Measurements from ENCODE around the gene FGD6.

Gene FGD6

DNA sequence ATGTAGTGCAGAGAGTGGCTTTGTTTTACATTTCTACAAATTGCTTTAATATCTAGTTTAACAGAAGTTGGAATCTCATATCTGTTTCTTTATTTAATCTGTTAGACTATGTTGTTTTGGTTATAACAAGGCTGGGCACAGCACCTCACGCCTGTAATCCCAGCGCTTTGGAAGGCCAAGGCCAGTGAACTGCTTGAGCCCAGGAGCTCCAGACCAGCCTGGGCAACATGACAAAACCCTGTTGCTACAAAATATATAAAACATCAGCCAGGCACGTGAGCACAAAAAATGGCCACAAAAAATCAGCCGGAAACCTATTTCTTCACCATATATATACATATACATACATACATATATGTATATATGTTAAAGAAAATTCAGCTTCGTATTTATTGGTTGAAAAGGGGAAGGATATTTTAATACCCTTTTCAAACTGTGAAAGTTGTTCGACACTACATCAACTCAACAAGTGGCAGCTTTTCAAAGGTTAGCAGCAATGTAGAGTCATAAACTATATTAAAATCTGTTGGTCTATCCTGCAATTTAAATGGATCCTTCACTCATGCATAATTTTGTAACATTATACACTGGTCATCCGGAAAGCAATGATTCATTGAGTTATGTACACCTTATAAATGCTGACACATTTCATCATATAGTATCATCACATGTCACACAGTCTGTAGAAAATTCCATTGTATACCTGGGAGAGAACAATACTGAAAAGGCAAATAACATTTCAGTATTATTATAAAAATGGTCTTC is 151.0 kb downstream of the FGD6 start:
- Histone ChIP-seq H3K36me3 (replicated peaks in 1 of 2; ENCODE audit: control insufficient read depth in 2 of 2, insufficient read depth in 2 of 2, low read length in 2 of 2) (peaks cover 15 to 90% of the 10 kb centered on the region in 2 donors), H3K14ac (ENCODE audit: low read length) (no peak overlapping the region), H2BK120ac (ENCODE audit: low read depth, low read length) (no peak overlapping the region), H2BK12ac (ENCODE audit: low read length) (no peak overlapping the region), H4K91ac (ENCODE audit: low read depth, low read length, poor library complexity) (no peak overlapping the region), H3K4ac (ENCODE audit: low read length) (no peak overlapping the region), H3K9me3 (replicated peaks in 1 of 2; ENCODE audit: control insufficient read depth in 2 of 2, insufficient read depth in 1 of 2, low read depth in 1 of 2, low read length in 2 of 2) (no peaks in the 10 kb centered on the region), H2BK5ac (ENCODE audit: low read length) (no peak overlapping the region), H2BK15ac (ENCODE audit: low read length) (no peak overlapping the region), H3K27me3 (ENCODE audit: control insufficient read depth in 3 of 3, insufficient read depth in 3 of 3, low read depth in 1 of 3, low read length in 3 of 3) (no peaks in the 10 kb centered on the region), H3K4me2 (ENCODE audit: insufficient read depth, low read length, poor library complexity, severe bottlenecking) (no peak overlapping the region), H3K4me3 (ENCODE audit: low read length in 2 of 2) (no peak overlapping the region), H3K9ac (ENCODE audit: low read depth, low read length, poor library complexity) (no peak overlapping the region), H3K79me1 (ENCODE audit: low read depth, low read length) (peaks cover 4% of the 10 kb centered on the region), H3K4me1 (ENCODE audit: control insufficient read depth in 2 of 2, insufficient read depth in 1 of 2, low read depth in 1 of 2, low read length in 2 of 2) (no peaks in the 10 kb centered on the region), H2AK5ac (ENCODE audit: low read depth, low read length) (no peak overlapping the region), H3K23ac (ENCODE audit: low read depth, low read length, poor library complexity) (no peak overlapping the region), H2AFZ (ENCODE audit: low read length) (no peak overlapping the region), H4K8ac (ENCODE audit: low read depth, low read length) (no peak overlapping the region), H3K18ac (ENCODE audit: low read length) (no peak overlapping the region), H3K27ac (replicated peaks; ENCODE audit: low read length) (no peak overlapping the region)
- DNase-seq (ENCODE audit: low spot score): no peak
- WGBS, 2 donors (ENCODE audit: extremely low coverage in 2 of 2, insufficient read length in 2 of 2, insufficient replicate concordance in 1 of 2): no CpG with 5 or more reads among the region's 7 CpGs

DNA sequence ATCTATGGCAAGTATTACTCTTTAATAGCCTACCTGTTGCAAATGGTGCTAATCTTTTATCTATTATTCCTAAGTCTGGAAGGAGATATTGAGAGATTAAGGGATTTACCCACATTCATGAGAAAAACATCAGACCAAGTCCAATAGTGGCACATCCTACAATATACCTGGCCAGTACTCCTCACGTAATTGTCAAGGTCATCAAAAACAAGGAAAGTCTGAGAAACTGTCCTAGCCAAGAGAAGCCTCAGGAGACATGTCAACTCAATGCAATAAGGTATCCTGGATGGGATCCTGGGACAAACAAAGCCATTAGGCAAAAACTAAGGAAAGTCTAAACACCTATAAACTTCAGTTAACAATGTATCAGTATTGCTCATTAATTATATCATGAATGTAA is 156.3 kb downstream of the FGD6 start:
- H2BK12ac ChIP-seq (ENCODE audit: low read length): no peak overlapping the region
- H2BK15ac ChIP-seq (ENCODE audit: low read length): no peak overlapping the region
- H3K27me3 ChIP-seq (ENCODE audit: control insufficient read depth in 3 of 3, insufficient read depth in 3 of 3, low read depth in 1 of 3, low read length in 3 of 3): no peaks in the 10 kb centered on the region
- WGBS, 2 donors (ENCODE audit: extremely low coverage in 2 of 2, insufficient read length in 2 of 2, insufficient replicate concordance in 1 of 2): no CpG with 5 or more reads among the region's 1 CpG
- no peak overlapping the region for H3K18ac ChIP-seq (ENCODE audit: low read length)
- no peak overlapping the region for H3K4me2 ChIP-seq (ENCODE audit: insufficient read depth, low read length, poor library complexity, severe bottlenecking)
- H3K23ac ChIP-seq (ENCODE audit: low read depth, low read length, poor library complexity): no peak overlapping the region
- no peak overlapping the region for H3K9ac ChIP-seq (ENCODE audit: low read depth, low read length, poor library complexity)
- H3K4ac ChIP-seq (ENCODE audit: low read length): no peak overlapping the region
- no peak overlapping the region for H3K4me3 ChIP-seq (ENCODE audit: low read length in 2 of 2)
- H3K36me3 ChIP-seq (replicated peaks in 1 of 2; ENCODE audit: control insufficient read depth in 2 of 2, insufficient read depth in 2 of 2, low read length in 2 of 2): peaks cover 22 to 96% of the 10 kb centered on the region in 2 donors
- H2BK5ac ChIP-seq (ENCODE audit: low read length): no peak overlapping the region
- no peak overlapping the region for H2BK120ac ChIP-seq (ENCODE audit: low read depth, low read length)
- DNase-seq (ENCODE audit: low spot score): no peak
- no peak overlapping the region for H2AK5ac ChIP-seq (ENCODE audit: low read depth, low read length)
- H3K27ac ChIP-seq (replicated peaks; ENCODE audit: low read length): no peak overlapping the region
- H3K4me1 ChIP-seq (ENCODE audit: control insufficient read depth in 2 of 2, insufficient read depth in 1 of 2, low read depth in 1 of 2, low read length in 2 of 2): no peaks in the 10 kb centered on the region
- H3K9me3 ChIP-seq (replicated peaks in 1 of 2; ENCODE audit: control insufficient read depth in 2 of 2, insufficient read depth in 1 of 2, low read depth in 1 of 2, low read length in 2 of 2): no peaks in the 10 kb centered on the region
- H2AFZ ChIP-seq (ENCODE audit: low read length): no peak overlapping the region
- H4K8ac ChIP-seq (ENCODE audit: low read depth, low read length): no peak overlapping the region
- peaks cover 4% of the 10 kb centered on the region for H3K79me1 ChIP-seq (ENCODE audit: low read depth, low read length)
- H3K14ac ChIP-seq (ENCODE audit: low read length): no peak overlapping the region
- no peak overlapping the region for H4K91ac ChIP-seq (ENCODE audit: low read depth, low read length, poor library complexity)

DNA sequence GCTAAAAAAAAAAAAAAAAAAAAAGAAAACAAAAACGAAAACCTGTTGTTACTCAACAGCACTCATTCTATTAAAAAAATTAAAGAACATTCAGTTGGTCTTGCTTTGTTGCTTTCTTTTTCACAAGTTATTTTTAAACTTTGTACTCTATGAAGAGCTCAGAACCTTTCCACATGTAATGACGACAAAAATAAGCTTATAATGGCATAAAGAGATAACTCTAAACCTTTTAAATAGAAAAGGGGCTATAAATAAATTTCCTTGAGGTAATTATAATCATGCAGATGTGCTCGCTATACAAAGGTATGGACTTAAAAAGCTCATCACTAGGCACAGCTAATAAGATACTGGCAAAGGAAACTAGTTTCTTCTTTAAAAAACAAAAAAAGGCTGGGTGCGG is 157.3 kb downstream of the FGD6 start:
- no peak overlapping the region for H3K9ac ChIP-seq (ENCODE audit: low read depth, low read length, poor library complexity)
- H3K9me3 ChIP-seq (replicated peaks in 1 of 2; ENCODE audit: control insufficient read depth in 2 of 2, insufficient read depth in 1 of 2, low read depth in 1 of 2, low read length in 2 of 2): no peaks in the 10 kb centered on the region
- H3K27me3 ChIP-seq (ENCODE audit: control insufficient read depth in 3 of 3, insufficient read depth in 3 of 3, low read depth in 1 of 3, low read length in 3 of 3): no peaks in the 10 kb centered on the region
- H3K4me2 ChIP-seq (ENCODE audit: insufficient read depth, low read length, poor library complexity, severe bottlenecking): no peak overlapping the region
- H2BK5ac ChIP-seq (ENCODE audit: low read length): no peak overlapping the region
- WGBS, 2 donors (ENCODE audit: extremely low coverage in 2 of 2, insufficient read length in 2 of 2, insufficient replicate concordance in 1 of 2): no CpG with 5 or more reads among the region's 4 CpGs
- H2AK5ac ChIP-seq (ENCODE audit: low read depth, low read length): no peak overlapping the region
- no peak overlapping the region for H2AFZ ChIP-seq (ENCODE audit: low read length)
- H3K27ac ChIP-seq (replicated peaks; ENCODE audit: low read length): no peak overlapping the region
- H3K4me3 ChIP-seq (ENCODE audit: low read length in 2 of 2): no peak overlapping the region
- no peak overlapping the region for H3K23ac ChIP-seq (ENCODE audit: low read depth, low read length, poor library complexity)
- no peak overlapping the region for H4K8ac ChIP-seq (ENCODE audit: low read depth, low read length)
- H3K79me1 ChIP-seq (ENCODE audit: low read depth, low read length): peaks cover 4% of the 10 kb centered on the region
- no peak overlapping the region for H2BK120ac ChIP-seq (ENCODE audit: low read depth, low read length)
- no peak overlapping the region for H2BK15ac ChIP-seq (ENCODE audit: low read length)
- no peak overlapping the region for H4K91ac ChIP-seq (ENCODE audit: low read depth, low read length, poor library complexity)
- H3K4me1 ChIP-seq (ENCODE audit: control insufficient read depth in 2 of 2, insufficient read depth in 1 of 2, low read depth in 1 of 2, low read length in 2 of 2): no peaks in the 10 kb centered on the region
- no peak overlapping the region for H2BK12ac ChIP-seq (ENCODE audit: low read length)
- DNase-seq (ENCODE audit: low spot score): no peak
- H3K14ac ChIP-seq (ENCODE audit: low read length): no peak overlapping the region
- H3K18ac ChIP-seq (ENCODE audit: low read length): no peak overlapping the region
- H3K36me3 ChIP-seq (replicated peaks in 1 of 2; ENCODE audit: control insufficient read depth in 2 of 2, insufficient read depth in 2 of 2, low read length in 2 of 2): peaks cover 23 to 97% of the 10 kb centered on the region in 2 donors
- no peak overlapping the region for H3K4ac ChIP-seq (ENCODE audit: low read length)

DNA sequence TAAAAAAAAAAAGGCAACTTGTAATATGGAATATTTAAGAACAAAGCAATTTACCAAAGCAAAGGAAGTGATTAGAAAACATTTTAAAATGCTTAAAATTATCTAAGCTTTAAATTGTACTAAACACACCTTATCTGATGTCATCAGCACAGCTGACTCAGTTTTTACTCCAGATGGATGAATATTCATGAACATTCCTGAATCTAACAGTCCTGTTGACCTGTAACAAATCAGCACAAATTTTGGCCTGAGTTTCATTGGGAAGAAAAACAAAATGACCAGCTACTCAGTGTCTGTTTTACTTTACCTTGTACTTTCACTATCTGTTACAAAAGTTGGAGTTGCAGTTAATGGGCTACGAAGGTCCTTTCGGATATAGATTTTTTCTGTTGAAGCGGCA is 159.8 kb downstream of the FGD6 start:
- H3K27ac ChIP-seq (replicated peaks; ENCODE audit: low read length): no peak overlapping the region
- H4K8ac ChIP-seq (ENCODE audit: low read depth, low read length): no peak overlapping the region
- no peaks in the 10 kb centered on the region for H3K9me3 ChIP-seq (replicated peaks in 1 of 2; ENCODE audit: control insufficient read depth in 2 of 2, insufficient read depth in 1 of 2, low read depth in 1 of 2, low read length in 2 of 2)
- no peak overlapping the region for H4K91ac ChIP-seq (ENCODE audit: low read depth, low read length, poor library complexity)
- H2BK120ac ChIP-seq (ENCODE audit: low read depth, low read length): no peak overlapping the region
- H3K4me3 ChIP-seq (ENCODE audit: low read length in 2 of 2): no peak overlapping the region
- no peaks in the 10 kb centered on the region for H3K79me1 ChIP-seq (ENCODE audit: low read depth, low read length)
- peaks cover 18 to 93% of the 10 kb centered on the region in 2 donors for H3K36me3 ChIP-seq (replicated peaks in 1 of 2; ENCODE audit: control insufficient read depth in 2 of 2, insufficient read depth in 2 of 2, low read length in 2 of 2)
- H3K9ac ChIP-seq (ENCODE audit: low read depth, low read length, poor library complexity): no peak overlapping the region
- H3K4me1 ChIP-seq (ENCODE audit: control insufficient read depth in 2 of 2, insufficient read depth in 1 of 2, low read depth in 1 of 2, low read length in 2 of 2): peaks cover 0 to 3% of the 10 kb centered on the region in 2 donors
- WGBS, 2 donors (ENCODE audit: extremely low coverage in 2 of 2, insufficient read length in 2 of 2, insufficient replicate concordance in 1 of 2): no CpG with 5 or more reads among the region's 3 CpGs
- H2BK15ac ChIP-seq (ENCODE audit: low read length): no peak overlapping the region
- H2AK5ac ChIP-seq (ENCODE audit: low read depth, low read length): no peak overlapping the region
- no peak overlapping the region for H3K23ac ChIP-seq (ENCODE audit: low read depth, low read length, poor library complexity)
- H3K4ac ChIP-seq (ENCODE audit: low read length): no peak overlapping the region
- H2AFZ ChIP-seq (ENCODE audit: low read length): no peak overlapping the region
- no peak overlapping the region for H3K14ac ChIP-seq (ENCODE audit: low read length)
- H3K4me2 ChIP-seq (ENCODE audit: insufficient read depth, low read length, poor library complexity, severe bottlenecking): no peak overlapping the region
- DNase-seq (ENCODE audit: low spot score): no peak
- H2BK12ac ChIP-seq (ENCODE audit: low read length): no peak overlapping the region
- H3K18ac ChIP-seq (ENCODE audit: low read length): no peak overlapping the region
- no peaks in the 10 kb centered on the region for H3K27me3 ChIP-seq (ENCODE audit: control insufficient read depth in 3 of 3, insufficient read depth in 3 of 3, low read depth in 1 of 3, low read length in 3 of 3)
- no peak overlapping the region for H2BK5ac ChIP-seq (ENCODE audit: low read length)

Measured in neuronal stem cell (in vitro differentiated cells).